HG03457 (cell line): Measurements from ENCODE around the gene DDX10.
"Not testable (repeated sequence)": the region's sequence is repeated elsewhere in the genome, so short reads cannot be mapped to it uniquely, and the experiment has no call there.

Experiments
- ATAC-seq: cut with Tn5 transposase; IDR thresholded peaks from one replicate; pipeline ENCODE4 v1.9.1; 2021; ENCODE audit warnings: moderate number of reproducible peaks; ENCODE audit not compliant: unreplicated experiment

The DDX10 gene

DNA sequence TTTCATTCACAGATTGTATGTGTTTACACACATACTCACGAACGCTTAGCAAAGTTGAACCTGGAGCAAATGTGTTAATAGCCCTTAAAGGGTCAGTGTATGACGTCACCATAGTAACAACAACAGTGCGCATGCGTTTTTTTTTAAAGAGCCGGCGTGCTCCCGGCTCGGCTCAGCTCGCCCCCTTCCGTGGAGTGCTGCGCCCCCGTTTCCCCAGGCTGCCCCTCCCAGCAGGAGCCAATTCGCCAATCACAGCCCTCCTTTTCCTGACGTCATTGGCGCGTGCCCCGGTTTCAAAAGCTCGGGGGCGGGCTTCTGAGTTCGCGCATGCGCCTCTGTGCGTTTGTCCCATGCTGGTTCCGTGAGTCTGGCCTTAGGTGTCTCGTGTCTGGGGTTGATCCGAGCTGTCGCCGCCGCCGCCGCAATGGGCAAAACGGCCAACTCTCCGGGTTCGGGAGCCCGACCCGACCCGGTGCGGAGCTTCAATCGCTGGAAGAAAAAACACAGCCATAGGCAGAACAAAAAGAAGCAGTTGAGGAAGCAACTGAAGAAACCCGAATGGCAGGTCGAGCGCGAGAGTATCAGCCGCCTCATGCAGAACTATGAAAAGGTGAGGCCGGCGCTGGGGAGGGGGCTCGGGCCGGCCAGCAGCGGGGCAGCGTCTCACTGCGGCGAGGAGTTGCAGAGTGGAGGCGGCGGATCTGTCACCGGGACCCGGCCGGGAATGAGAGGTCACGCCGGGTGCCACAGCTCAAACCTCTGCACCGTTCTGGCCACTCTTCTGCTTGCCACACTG lies at the start of gene DDX10:
Gene DDX10, plus strand, starts transcription at position 340 of the 796 bp plus-strand sequence. Its CDS starts 85 bp downstream, at position 425.
- ATAC-seq: peak; percentile 82

DNA sequence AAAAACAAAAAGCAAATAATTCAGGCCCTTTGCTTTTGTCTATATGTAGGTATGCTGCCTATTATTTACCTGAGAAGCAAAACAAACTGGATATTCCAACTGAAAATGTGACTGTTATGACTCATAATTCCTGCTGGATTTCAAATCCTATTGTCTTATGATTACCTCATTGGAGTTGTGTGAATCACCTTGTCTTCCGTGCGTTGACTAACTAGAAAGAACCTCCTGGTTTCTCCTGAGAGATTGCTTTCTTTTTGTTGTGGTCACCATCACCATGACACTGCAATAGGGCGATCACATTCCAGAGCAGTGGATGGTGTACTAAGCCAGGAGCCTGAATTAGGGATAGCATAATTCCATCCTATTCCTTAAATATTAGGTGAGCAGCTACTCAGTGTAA lies 48.3 kb upstream of the DDX10 start:
- ATAC-seq: no peak

DNA sequence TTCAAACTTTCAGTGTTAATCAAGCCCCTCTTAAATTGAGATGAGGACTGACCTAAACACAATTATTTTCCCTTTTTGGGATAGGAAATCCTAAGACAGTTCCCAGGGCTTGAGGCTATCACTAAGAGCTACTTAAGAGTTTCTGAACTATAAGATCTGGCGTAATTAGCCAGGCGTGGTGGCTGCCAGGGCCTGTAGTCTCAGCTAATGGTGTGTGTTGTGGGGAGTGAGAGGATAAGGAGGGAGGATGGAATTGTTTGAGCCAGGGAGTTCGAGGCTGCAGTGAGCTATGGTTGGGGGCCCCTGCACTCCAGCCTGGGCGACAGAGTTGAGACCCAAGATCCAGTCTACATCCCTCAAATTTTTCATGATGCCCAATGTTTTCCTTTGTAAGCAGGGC lies 47.8 kb upstream of the DDX10 start:
- no peak for ATAC-seq

DNA sequence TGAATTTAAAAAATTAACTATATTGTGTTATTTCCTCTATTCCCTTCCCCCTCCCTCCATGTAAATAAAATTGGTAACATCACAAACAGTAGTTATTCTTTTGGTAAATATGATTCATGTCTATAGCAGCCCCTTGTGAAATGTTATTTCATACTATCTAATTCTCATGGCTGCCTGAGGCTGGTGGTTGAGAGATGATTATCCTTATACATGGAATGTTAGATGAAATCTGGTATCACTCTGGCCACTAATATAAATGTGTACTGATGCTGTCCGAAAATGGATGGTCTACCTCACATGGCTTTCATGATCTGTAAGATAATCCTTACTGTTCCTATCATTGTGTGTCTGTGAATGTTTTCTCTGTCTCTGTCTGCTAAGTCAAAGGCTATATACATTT lies 46.3 kb upstream of the DDX10 start:
- no peak for ATAC-seq

DNA sequence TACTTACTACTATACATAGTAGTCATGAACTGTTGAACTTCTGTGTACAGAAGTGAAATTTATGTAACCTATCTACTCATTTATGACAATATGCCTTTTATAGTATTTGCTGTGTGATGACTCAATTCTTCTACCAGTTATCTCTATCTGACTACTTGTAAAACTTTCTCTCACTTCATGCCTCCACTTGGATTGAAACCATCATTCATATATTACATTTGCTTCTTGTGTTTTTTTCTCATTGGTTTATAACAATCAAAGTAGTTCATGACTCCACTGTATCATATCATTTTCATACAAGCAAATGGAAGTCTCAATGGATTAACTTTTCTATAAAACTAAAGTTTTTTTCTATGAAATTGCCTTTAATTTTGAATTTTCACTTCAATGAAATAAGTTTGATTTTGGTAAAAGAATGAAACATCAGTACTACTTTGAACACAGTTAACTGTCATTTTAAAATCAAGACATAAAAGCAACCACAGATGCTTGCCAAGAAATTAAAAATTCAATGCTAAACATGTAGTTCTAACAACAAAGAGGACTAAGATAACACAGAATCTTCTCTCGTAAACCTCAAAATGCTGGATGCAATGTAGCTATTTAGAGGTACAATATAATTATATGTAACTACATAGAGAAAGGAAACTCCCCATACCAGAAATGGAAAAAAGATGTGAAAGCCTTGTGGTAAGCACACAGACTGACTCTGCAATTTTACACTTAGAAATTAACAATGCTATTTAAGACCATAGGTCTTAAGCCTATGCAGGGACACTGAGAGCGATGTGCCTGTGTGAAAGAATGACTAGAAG lies 43.7 kb upstream of the DDX10 start:
- peak; percentile 80 for ATAC-seq

DNA sequence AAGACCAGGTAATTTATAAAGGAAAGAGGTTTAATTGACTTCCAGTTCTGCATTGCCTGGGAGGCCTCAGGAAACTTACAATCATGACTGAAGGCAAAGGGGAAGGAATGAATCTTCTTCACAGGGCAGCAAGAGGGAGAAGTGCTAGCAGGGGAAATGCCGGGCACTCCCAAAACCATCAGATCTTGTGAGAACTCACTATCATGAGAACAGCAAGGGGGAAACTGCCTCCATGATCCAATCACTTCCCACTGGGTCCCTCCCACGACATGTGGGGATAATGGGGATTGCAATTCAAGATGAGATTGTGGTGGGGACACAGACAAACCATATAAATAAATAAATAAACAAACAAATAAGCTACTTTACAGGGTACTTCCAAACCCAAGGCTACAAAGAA lies 42.5 kb upstream of the DDX10 start:
- no peak for ATAC-seq

DNA sequence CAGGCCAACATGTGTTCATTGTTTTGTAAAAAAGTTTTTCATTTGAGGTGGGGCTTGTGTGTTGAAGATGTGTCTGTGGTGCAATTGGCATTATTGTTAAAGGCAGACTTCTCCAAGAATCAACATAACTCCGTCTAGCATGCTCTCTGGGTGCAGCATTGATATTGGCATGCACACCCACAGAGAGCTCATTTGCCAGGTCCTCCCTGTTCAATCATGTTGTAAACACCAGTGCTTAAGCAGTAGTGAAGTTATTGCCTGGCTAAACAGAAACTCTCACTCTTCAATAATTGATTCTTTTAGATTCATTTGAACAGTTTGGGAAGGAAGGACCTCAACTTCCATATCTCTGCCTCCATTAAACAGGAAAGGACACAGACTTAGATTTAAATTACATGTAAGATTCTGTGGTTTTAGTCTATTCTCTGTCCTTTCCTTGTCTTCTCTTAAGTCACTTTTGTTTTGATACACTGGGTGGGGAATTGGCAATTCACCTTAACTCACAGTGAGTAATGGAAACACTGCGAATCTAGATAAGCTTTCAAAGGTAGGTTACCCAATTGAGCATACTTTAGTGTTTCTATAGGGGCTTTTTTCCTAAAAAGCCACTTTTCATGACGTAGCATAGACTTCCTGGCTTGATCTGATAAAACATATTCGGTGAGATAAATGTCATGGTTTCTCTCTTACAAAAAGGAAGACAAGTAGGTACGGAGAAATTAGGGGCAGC lies 40.5 kb upstream of the DDX10 start:
- ATAC-seq: no peak

DNA sequence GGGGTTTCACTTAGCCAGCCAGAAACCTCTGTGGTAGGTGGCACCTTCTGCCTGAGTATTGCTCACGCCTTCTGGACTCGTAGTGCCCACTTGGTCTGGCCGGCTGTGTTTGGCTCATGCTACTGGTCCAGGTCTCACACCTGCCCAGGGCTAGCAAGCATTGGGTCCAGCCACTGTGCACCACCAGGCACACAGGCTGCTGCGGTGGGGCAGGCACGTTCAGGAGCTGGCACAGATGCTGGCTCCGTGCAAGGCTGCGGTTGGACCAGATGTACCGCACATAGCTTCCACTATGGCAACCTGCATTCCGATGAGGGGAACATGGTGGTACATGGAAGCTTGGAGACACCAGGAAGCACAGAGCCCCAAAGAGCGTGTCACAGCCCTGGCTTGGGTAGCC lies 36.5 kb upstream of the DDX10 start:
- no peak for ATAC-seq

DNA sequence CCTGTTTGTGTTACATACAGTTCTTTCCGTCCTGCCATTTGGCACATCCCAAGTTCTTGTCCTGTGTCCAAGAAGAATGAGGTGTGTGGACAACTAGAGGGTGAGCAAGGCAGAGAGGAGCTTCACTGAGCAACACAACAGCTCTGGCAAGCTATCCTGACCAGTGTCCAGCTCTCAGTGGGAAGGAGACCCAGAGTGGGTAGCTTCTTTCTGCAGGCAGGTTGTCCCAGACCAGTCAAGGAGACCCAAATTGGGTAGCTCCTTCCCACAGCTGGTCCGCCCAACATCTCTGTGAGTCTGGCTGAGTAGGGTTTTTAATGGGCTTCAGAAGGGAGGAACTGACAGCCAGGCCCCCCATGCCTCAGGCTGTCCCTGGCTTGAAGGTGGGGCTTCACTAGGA lies 36.1 kb upstream of the DDX10 start:
- no peak for ATAC-seq

DNA sequence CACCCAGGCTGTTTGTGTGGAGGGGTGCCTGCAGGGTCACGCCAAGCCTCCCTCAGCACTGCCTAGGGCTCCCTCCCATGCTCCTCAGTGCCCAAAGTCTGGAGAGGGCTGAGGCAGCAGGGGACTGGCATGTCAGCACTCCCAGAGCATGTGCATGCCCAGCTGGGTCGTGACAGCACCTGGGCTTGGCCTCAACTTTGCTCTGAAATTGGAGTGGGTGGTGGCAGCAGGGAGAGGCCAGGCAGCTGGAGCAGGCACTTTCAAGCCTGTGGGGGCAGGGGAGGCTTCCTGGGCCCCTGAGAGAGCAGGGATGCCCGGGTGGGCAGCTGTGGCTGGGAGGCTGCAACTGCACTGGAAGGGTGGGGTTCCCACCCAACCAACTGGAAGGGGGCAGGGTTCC lies 35.6 kb upstream of the DDX10 start:
- ATAC-seq: no peak

DNA sequence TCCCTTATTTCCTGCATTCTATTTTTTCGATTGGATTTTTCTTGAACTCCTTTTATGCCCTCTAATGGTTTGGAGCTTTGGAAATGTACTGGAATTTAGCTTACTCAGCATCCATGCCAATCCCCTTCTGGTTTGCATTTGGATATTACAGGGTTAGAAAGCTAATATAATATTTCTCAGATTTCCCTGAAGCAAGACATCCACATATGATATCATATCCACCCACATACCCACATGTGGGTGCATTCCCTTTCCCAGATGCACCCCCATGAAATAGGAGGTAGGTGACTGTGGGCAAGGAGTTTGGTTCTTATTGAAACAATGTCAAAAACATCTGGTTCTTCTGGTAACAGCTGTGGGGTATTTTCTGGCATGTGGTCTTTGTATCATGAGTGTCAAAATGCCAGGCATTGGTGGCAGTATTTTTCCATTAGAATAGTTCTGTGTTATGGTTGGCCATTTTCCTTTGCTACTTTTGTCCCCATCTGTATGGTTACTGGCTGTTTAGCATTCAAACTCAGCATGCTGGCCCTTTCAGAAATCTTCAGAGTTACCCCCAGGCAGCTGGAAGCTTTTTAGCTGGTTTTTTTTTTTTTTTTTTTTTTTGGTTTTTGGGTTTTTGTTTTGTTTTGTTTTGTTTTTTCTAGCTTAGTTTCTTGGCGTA lies 32.7 kb upstream of the DDX10 start:
- ATAC-seq: no peak

DNA sequence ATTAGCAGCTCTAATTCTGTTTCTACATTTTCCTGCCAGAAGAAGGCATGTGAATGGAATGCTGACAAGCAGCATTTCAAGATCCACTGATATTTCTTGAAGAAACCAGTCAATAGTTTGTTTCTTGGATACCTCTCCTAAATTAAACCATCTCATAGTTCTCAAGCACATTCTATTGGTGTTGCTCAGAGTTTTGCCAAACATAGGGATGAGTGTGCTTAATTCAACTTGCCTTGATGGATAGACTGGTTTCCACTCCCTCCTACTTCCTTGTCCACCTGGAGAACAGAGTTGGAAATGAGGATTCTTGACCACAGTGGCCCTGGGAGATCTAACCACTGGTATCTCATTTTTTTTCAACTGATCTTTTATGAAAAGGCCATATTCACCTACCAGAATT lies 29.8 kb upstream of the DDX10 start:
- no peak for ATAC-seq

DNA sequence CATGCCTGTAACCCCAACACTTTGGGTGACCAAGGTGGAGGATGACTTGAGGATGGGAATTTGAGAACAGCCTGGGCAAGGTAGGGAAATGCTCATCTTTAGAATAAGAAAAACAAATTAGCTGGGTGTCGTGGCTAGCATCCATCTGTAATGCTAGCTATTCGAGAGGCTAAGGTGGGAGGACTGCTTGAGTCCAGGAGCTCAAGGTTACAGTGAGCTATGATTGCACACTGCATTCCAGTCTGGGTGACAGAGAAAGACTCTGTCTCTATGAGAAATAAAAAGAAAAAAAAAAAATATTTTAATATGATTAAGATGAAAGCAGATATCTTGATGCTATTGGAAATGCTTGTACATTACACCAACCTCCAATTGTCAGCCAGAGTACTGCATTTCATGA lies 28.6 kb upstream of the DDX10 start:
- no peak for ATAC-seq

DNA sequence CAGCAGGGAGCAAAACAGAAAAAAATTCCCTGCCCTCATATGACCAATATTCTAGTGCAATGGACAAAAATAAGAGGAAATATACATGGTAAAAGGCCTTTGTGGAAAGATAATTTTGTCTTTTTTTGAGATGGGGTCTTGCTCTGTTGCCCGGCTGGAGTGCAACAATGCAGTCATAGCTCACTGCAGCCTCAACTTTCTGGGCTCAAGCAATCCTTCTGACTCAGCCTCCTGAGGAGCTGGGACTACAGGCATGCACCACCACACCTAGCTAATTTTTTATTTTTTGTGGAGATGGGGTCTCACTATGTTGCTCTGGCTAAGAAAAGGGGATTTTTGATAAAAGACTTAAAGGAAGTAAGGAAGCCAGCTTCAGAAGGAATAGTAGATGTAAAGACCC lies 25.7 kb upstream of the DDX10 start:
- no peak for ATAC-seq

DNA sequence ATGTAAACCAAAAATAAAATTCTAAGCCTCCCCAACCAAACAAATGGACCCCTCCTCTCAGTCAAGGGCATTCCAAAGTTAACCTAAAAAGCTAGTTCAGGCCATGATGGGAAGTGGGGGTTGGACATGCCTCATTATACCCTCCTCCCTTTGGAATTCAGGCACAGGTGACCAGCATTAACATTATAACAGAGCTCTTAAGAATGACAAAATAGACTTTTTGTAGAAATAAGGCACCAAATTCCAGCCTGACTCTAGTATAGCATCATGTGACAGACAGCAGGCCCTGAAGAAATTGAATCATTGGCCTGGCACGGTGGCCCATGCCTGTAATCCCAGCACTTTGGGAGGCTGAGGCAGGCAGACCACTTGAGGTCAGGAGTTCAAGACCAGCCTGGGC lies 23.1 kb upstream of the DDX10 start:
- ATAC-seq: not testable (repeated sequence)

DNA sequence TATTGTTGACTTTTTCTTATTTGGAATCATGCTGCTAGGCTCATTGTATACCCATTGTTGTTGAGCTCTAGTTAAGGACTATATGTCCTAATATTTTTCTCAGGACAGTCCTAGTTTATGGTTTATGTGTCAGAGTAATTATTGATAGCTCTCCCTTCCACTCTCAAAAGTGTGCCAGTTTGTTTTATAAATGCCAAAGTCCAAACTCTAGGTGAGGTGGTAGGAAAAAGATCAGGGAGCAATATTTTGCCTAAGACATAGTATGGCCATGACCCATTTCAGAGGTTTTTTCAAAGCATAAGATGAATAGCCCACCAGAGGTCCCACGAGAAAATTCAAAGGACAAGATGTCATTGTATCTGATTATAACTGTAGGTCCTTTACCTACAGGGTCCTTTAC lies 20.9 kb upstream of the DDX10 start:
- no peak for ATAC-seq

DNA sequence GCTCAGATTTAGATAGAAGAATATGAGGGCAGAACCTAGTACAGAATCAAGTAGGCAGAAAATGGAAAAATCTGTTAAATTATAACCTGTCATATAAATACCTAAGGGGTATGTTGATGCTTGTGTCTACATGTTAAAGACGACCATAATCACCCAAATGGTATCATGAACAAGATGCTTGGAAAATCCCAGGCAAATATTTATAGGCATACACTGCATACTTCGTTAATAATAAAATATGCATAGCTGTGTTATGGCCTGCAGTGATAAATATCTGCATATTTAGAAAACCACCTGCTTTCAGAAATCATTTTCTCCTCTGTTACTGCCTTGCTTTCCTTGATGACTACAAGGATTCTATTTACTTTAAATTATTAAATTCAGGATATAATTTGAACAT lies 18.9 kb upstream of the DDX10 start:
- ATAC-seq: no peak

DNA sequence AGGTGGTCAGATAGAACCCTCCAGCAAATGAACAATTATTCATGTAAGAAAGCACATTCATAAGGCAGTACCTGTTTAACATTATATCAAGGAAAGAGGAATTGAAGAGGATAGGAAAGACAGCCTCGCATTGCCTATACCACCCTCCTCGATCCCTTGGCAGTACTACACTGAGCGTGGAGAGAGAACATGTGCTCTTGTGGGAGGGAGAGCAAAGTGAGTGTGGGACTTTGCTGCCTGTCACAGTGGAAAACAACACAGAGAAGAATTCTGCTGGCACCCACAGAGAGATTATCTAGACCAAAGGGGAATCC lies 17.5 kb upstream of the DDX10 start:
- ATAC-seq: no peak

DNA sequence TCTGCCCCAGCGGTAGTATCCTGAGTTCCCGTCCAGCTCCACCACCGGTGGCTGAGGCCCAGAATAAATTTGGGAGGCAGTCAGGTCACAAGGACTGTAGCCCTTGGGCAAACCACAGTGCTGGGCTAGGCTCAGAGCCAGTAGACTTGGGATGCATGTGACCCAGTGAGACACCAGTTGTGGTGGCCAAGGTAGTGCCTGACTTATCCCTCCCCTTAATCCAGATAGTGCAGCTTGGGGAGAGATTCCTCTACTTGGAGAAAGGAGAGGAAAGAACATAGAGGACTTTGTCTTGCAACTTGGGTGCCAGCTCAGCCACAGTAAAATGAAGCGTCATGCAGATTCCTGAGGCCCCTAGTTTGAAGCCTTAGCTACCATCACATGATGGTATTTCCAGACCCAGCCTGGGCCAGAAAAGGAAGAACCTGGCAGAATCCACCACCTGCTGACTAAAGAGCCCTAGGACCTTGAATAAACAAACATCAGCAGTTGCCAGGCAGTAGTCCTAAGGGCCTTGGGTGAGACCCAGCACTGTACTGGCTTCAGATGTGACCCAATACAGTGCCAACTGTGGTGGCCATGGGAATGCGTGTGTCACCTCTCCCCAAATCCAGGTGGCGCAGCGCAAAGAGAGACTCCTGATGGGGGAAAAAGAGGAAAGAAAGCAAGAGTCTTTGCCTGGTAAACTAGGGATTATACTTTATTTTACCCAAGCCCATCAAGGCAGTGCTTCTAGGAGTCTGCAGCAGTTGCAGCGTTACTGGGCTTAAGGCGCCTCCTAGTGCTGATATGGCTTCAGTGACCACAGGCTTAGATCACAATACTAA lies 17.0 kb upstream of the DDX10 start:
- peak; percentile 85 for ATAC-seq

DNA sequence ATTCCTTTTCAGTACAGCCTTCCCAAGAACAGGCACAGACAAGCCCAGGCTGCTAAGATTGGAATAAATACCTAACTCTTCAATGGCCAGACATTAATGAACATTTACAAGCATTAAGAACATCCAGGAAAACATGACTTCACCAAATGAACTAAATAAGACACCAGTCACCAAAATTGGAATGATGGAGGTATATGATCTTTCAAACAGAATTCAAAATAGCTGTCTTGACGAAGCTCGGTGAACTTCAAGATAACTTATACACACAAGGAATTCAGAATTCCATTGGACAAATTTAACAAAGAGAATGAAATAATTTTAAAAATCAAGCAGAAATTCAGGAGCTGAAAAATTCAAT lies 16.4 kb upstream of the DDX10 start:
- ATAC-seq: no peak

DNA sequence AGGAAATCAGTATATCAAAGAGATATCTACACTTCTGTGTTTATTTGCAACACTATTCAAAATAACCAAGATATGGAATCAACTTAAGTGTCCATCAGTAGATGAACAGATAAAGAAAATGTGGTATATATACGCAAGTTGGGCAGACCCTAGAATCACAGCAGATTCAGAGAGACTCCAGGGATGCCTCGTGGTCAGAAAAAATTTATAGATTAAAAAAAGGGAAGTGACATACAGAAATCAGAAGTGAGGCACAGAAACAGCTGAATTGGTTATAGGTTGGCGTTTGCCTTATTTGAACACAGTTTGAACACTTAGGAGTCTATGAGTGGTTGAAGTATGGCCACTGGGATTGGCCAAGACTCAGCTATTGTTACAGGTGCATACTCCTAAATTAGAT lies 10.8 kb upstream of the DDX10 start:
- not testable (repeated sequence) for ATAC-seq
